ENCODE data around the gene SKOR1. TPM values are rescaled to one million over a fixed set of nuclear protein-coding genes. Genes with fewer than 3 reads are reported as not detected.
A peak's percentile ranks its signal among the peaks of the same experiment; 100 is the strongest.

Gene SKOR1
- total and polyA plus RNA-seq, 4 donors: 1.0 to 1.3 (median 1.2) TPM; not detected in 1

GRCh38 chr15:67825881-67826716 is 790 bp downstream of the SKOR1 start:
- Histone ChIP-seq H3K36me3 (ENCODE audit: control insufficient read depth in 1 of 2, insufficient read depth in 2 of 2, low read length in 1 of 2) (no peaks in the 10 kb centered on the region), H3K27ac (ENCODE audit: low read depth in 1 of 2, low read length in 2 of 2) (no peak overlapping the region), H3K27me3 (ENCODE audit: control insufficient read depth in 1 of 2, insufficient read depth in 2 of 2, low read length in 1 of 2) (no peaks in the 10 kb centered on the region), H3K9me3 (ENCODE audit: control insufficient read depth, low read length) (peaks cover 3% of the 10 kb centered on the region), H3K4me1 (ENCODE audit: control insufficient read depth in 1 of 2, insufficient read depth in 2 of 2, low read length in 2 of 2) (no peaks in the 10 kb centered on the region), H3K4me3 (ENCODE audit: low read length in 2 of 2) (no peak overlapping the region)
- ATAC-seq (ENCODE audit: low FRiP score): no peak
- 7 to 8% methylated on average over 77 of the region's 77 CpGs for WGBS, 2 donors
- peak in 1 of 2 donors; percentile 69 for DNase-seq
- intact Hi-C loops (cut with DNase I): no loop called here

- no peak overlapping the region for H3K4me3 ChIP-seq (ENCODE audit: low read length in 2 of 2)
- intact Hi-C loops (cut with DNase I): no loop called here
- no peaks in the 10 kb centered on the region for H3K4me1 ChIP-seq (ENCODE audit: control insufficient read depth in 1 of 2, insufficient read depth in 2 of 2, low read length in 2 of 2)
- H3K36me3 ChIP-seq (ENCODE audit: control insufficient read depth in 1 of 2, insufficient read depth in 2 of 2, low read length in 1 of 2): no peaks in the 10 kb centered on the region
- WGBS, 2 donors: 1 to 3% methylated on average over 62 to 88 of the region's 88 CpGs
- no peak for ATAC-seq (ENCODE audit: low FRiP score)
- no peak overlapping the region for H3K27ac ChIP-seq (ENCODE audit: low read depth in 1 of 2, low read length in 2 of 2)
- peak in 1 of 2 donors; percentile 73 for DNase-seq
- no peaks in the 10 kb centered on the region for H3K27me3 ChIP-seq (ENCODE audit: control insufficient read depth in 1 of 2, insufficient read depth in 2 of 2, low read length in 1 of 2)
- peaks cover 3% of the 10 kb centered on the region for H3K9me3 ChIP-seq (ENCODE audit: control insufficient read depth, low read length)
Measured at GRCh38 chr15:67826717-67827561, 1.6 kb downstream of the SKOR1 start.

- Histone ChIP-seq H3K27me3 (ENCODE audit: control insufficient read depth in 1 of 2, insufficient read depth in 2 of 2, low read length in 1 of 2) (no peaks in the 10 kb centered on the region), H3K27ac (ENCODE audit: low read depth in 1 of 2, low read length in 2 of 2) (no peak overlapping the region), H3K4me3 (ENCODE audit: low read length in 2 of 2) (peak overlapping the region in 1 of 2 donors; percentile 3), H3K36me3 (ENCODE audit: control insufficient read depth in 1 of 2, insufficient read depth in 2 of 2, low read length in 1 of 2) (no peaks in the 10 kb centered on the region), H3K4me1 (ENCODE audit: control insufficient read depth in 1 of 2, insufficient read depth in 2 of 2, low read length in 2 of 2) (no peaks in the 10 kb centered on the region), H3K9me3 (ENCODE audit: control insufficient read depth, low read length) (peaks cover 3% of the 10 kb centered on the region)
- ATAC-seq (ENCODE audit: low FRiP score) (no peak), DNase-seq (peak in 1 of 2 donors; percentile 75)
- intact Hi-C loops (cut with DNase I): no loop called here
- 3 to 4% methylated on average over 54 to 91 of the region's 91 CpGs for WGBS, 2 donors
Measured at GRCh38 chr15:67827562-67828277, 2.4 kb downstream of the SKOR1 start.

- no peak overlapping the region for H3K27ac ChIP-seq (ENCODE audit: low read depth in 1 of 2, low read length in 2 of 2)
- peak in 1 of 2 donors; percentile 64 for DNase-seq
- no peaks in the 10 kb centered on the region for H3K4me1 ChIP-seq (ENCODE audit: control insufficient read depth in 1 of 2, insufficient read depth in 2 of 2, low read length in 2 of 2)
- H3K36me3 ChIP-seq (ENCODE audit: control insufficient read depth in 1 of 2, insufficient read depth in 2 of 2, low read length in 1 of 2): no peaks in the 10 kb centered on the region
- WGBS, 2 donors: 7% methylated on average over 40 of the region's 40 CpGs
- peak overlapping the region in 1 of 2 donors; percentile 3 for H3K4me3 ChIP-seq (ENCODE audit: low read length in 2 of 2)
- peaks cover 3% of the 10 kb centered on the region for H3K9me3 ChIP-seq (ENCODE audit: control insufficient read depth, low read length)
- H3K27me3 ChIP-seq (ENCODE audit: control insufficient read depth in 1 of 2, insufficient read depth in 2 of 2, low read length in 1 of 2): no peaks in the 10 kb centered on the region
- intact Hi-C loops (cut with DNase I): no loop called here
- no peak for ATAC-seq (ENCODE audit: low FRiP score)
Measured at GRCh38 chr15:67828278-67828968, 3.1 kb downstream of the SKOR1 start.

- H3K27ac ChIP-seq (ENCODE audit: low read depth in 1 of 2, low read length in 2 of 2): no peak overlapping the region
- H3K36me3 ChIP-seq (ENCODE audit: control insufficient read depth in 1 of 2, insufficient read depth in 2 of 2, low read length in 1 of 2): no peaks in the 10 kb centered on the region
- DNase-seq (peak in 1 of 2 donors; percentile 69), ATAC-seq (ENCODE audit: low FRiP score) (no peak)
- H3K4me1 ChIP-seq (ENCODE audit: control insufficient read depth in 1 of 2, insufficient read depth in 2 of 2, low read length in 2 of 2): no peaks in the 10 kb centered on the region
- intact Hi-C loops (cut with DNase I): no loop called here
- 3 to 6% methylated on average over 45 to 54 of the region's 54 CpGs for WGBS, 2 donors
- peaks cover 3% of the 10 kb centered on the region for H3K9me3 ChIP-seq (ENCODE audit: control insufficient read depth, low read length)
- no peak overlapping the region for H3K4me3 ChIP-seq (ENCODE audit: low read length in 2 of 2)
- no peaks in the 10 kb centered on the region for H3K27me3 ChIP-seq (ENCODE audit: control insufficient read depth in 1 of 2, insufficient read depth in 2 of 2, low read length in 1 of 2)
Measured at GRCh38 chr15:67828969-67829646, 3.8 kb downstream of the SKOR1 start.

GRCh38 chr15:67829647-67830504 is 4.6 kb downstream of the SKOR1 start:
- 14 to 18% methylated on average over 66 to 68 of the region's 68 CpGs for WGBS, 2 donors
- Histone ChIP-seq H3K27ac (ENCODE audit: low read depth in 1 of 2, low read length in 2 of 2) (no peak overlapping the region), H3K4me1 (ENCODE audit: control insufficient read depth in 1 of 2, insufficient read depth in 2 of 2, low read length in 2 of 2) (no peaks in the 10 kb centered on the region), H3K9me3 (ENCODE audit: control insufficient read depth, low read length) (peaks cover 3% of the 10 kb centered on the region), H3K27me3 (ENCODE audit: control insufficient read depth in 1 of 2, insufficient read depth in 2 of 2, low read length in 1 of 2) (no peaks in the 10 kb centered on the region), H3K36me3 (ENCODE audit: control insufficient read depth in 1 of 2, insufficient read depth in 2 of 2, low read length in 1 of 2) (no peaks in the 10 kb centered on the region), H3K4me3 (ENCODE audit: low read length in 2 of 2) (no peak overlapping the region)
- ATAC-seq (ENCODE audit: low FRiP score) (no peak), DNase-seq (peak in 1 of 2 donors; percentile 65)
- intact Hi-C loops (cut with DNase I): loop anchor here (5.0 to 10.0 kb wide), 3 partner anchors 285 to 373 kb away; partner anchors contain the start of genes C15orf61 (in 1 of the 2) and MAP2K5 (in 1 of the 2)

- ATAC-seq (ENCODE audit: low FRiP score): no peak
- no peak for DNase-seq
- intact Hi-C loops (cut with DNase I): loop anchor here (5.0 to 10.0 kb wide), 3 partner anchors 287 to 374 kb away; partner anchors contain the start of genes C15orf61 (in 1 of the 2) and MAP2K5 (in 1 of the 2)
- no peaks in the 10 kb centered on the region for H3K9me3 ChIP-seq (ENCODE audit: control insufficient read depth, low read length)
- H3K27me3 ChIP-seq (ENCODE audit: control insufficient read depth in 1 of 2, insufficient read depth in 2 of 2, low read length in 1 of 2): no peaks in the 10 kb centered on the region
- H3K4me3 ChIP-seq (ENCODE audit: low read length in 2 of 2): no peak overlapping the region
- H3K4me1 ChIP-seq (ENCODE audit: control insufficient read depth in 1 of 2, insufficient read depth in 2 of 2, low read length in 2 of 2): no peaks in the 10 kb centered on the region
- no peak overlapping the region for H3K27ac ChIP-seq (ENCODE audit: low read depth in 1 of 2, low read length in 2 of 2)
- no peaks in the 10 kb centered on the region for H3K36me3 ChIP-seq (ENCODE audit: control insufficient read depth in 1 of 2, insufficient read depth in 2 of 2, low read length in 1 of 2)
Measured at GRCh38 chr15:67831363-67831762, 6.1 kb downstream of the SKOR1 start.
